Caco-2 (cell line): Measurements from ENCODE around the gene ERI3. TPM values are rescaled to one million over a fixed set of nuclear protein-coding genes. Genes with fewer than 3 reads are reported as not detected.

Source experiments
- BruUV-seq: library from RNA; stranded (reverse); fragments of 400-500 nt; replicated peaks from 2 replicates; lab custom pipeline; 2021; lab: Mats Ljungman, UMichigan
- CTCF ChIA-PET: fragments of 300-600 bp; sonication (Branson Sonifier 250); formaldehyde crosslinking; loops from one replicate; lab custom pipeline; 2022; ENCODE audit warnings: antibody characterized with exemption; lab: Charles Lee
- POLR2A ChIA-PET: fragments of 300-600 bp; sonication (Branson Sonifier 250); formaldehyde crosslinking; loops from one replicate; lab custom pipeline; 2022; ENCODE audit warnings: antibody characterized with exemption; lab: Charles Lee
- DNase-seq, 2 experiments: peaks; one replicate each; pipeline versions ENCODE4 v3.0.0 to v3.0.0-alpha.2; 2020 to 2022
- H3K27me3 ChIP-seq: replicated peaks from 2 replicates; pipeline ENCODE4 v1.6.0; 2011; ENCODE audit warnings: low read length; ENCODE audit not compliant: control insufficient read depth, insufficient read depth
- H3K36me3 ChIP-seq: 2 replicates; pipeline ENCODE4 v1.5.1; 2011; ENCODE audit warnings: low read length; ENCODE audit not compliant: control insufficient read depth, insufficient read depth
- H3K4me1 ChIP-seq: fragments of 250-450 bp; sonication (Bioruptor Pico); 2 replicates; pipeline ENCODE4 v1.5.1; 2020; ENCODE audit warnings: mild to moderate bottlenecking
- H3K4me3 ChIP-seq: 2 replicates; pipeline ENCODE4 v1.5.1; 2011; ENCODE audit warnings: low read depth, mild to moderate bottlenecking, control low read depth, low read length
- H3K9me3 ChIP-seq: fragments of 250-450 bp; sonication (Bioruptor Pico); 2 replicates; pipeline ENCODE4 v1.5.1; 2020; ENCODE audit warnings: mild to moderate bottlenecking, moderate library complexity
- H3K27ac Mint-ChIP-seq: one replicate; pipeline ENCODE4 v1.8.0; 2022; ENCODE audit warnings: mixed read lengths; ENCODE audit not compliant: unreplicated experiment
- H3K27me3 Mint-ChIP-seq: one replicate; pipeline ENCODE4 v1.8.0; 2022; ENCODE audit warnings: mixed read lengths; ENCODE audit not compliant: insufficient read depth, unreplicated experiment
- H3K36me3 Mint-ChIP-seq: one replicate; pipeline ENCODE4 v1.8.0; 2022; ENCODE audit warnings: mild to moderate bottlenecking, mixed read lengths; ENCODE audit not compliant: insufficient read depth, unreplicated experiment
- H3K4me1 Mint-ChIP-seq: one replicate; pipeline ENCODE4 v1.8.0; 2022; ENCODE audit warnings: low read depth, mixed read lengths; ENCODE audit not compliant: unreplicated experiment
- H3K4me3 Mint-ChIP-seq: one replicate; pipeline ENCODE4 v1.8.0; 2022; ENCODE audit warnings: mild to moderate bottlenecking, moderate library complexity, mixed read lengths; ENCODE audit not compliant: unreplicated experiment
- H3K9me3 Mint-ChIP-seq: one replicate; pipeline ENCODE4 v1.8.0; 2022; ENCODE audit warnings: mixed read lengths; ENCODE audit not compliant: unreplicated experiment
- CTCF ChIP-seq, 2 experiments: fragments of 200-600 bp in 1 of 2; IDR thresholded peaks; 1 replicate in 1 of 2; 2 replicates in 1 of 2; pipeline versions ENCODE4 v1.5.1 to v1.8.0; 2011 to 2022; ENCODE audit warnings: antibody characterized with exemption in 1 of 2, control low read depth in 1 of 2, inconsistent platforms in 1 of 2, low read depth in 1 of 2, low read length in 1 of 2, mild to moderate bottlenecking in 1 of 2, moderate library complexity in 1 of 2; ENCODE audit not compliant: insufficient read depth in 1 of 2, severe bottlenecking in 1 of 2, unreplicated experiment in 1 of 2
- intact Hi-C: fragments of 100-400 bp; cut with micrococcal nuclease; formaldehyde crosslinking; loops from one replicate; pipeline ENCODE4 v1.10.0; 2022; ENCODE audit not compliant: unreplicated experiment
- total RNA-seq: library from RNA; stranded (reverse); gene quantifications from 2 replicates; pipeline ENCODE4 v1.2.3, GENCODE V29; 2022

Gene ERI3
- total RNA-seq, 1 experiment from 2014 or later: 38.2 TPM

GRCh38 chr1:44296086-44296485 is 59.0 kb downstream of the ERI3 start:
- no peaks in the 10 kb centered on the region for H3K9me3 Mint-ChIP-seq
- POLR2A ChIA-PET: no interaction called here
- peaks cover 11% of the 10 kb centered on the region for H3K36me3 Mint-ChIP-seq

GRCh38 chr1:44294588-44295007 is 60.5 kb downstream of the ERI3 start:
- POLR2A ChIA-PET: interaction anchor here (0.5 to 0.8 kb wide), 2 partner anchors 42 to 75 kb away, joined by 3 read pairs; no protein-coding TSS in a partner anchor
- intact Hi-C loops: loop anchor here (1.0 kb wide), 1 partner anchor 77 kb away; no protein-coding TSS in a partner anchor
- H3K36me3 Mint-ChIP-seq: peaks cover 11% of the 10 kb centered on the region
- Histone ChIP-seq H3K4me3 (no peak overlapping the region), H3K9me3 (no peaks in the 10 kb centered on the region), H3K4me1 (no peaks in the 10 kb centered on the region), H3K27me3 (no peaks in the 10 kb centered on the region), H3K36me3 (no peaks in the 10 kb centered on the region; the same call in none of the 2 replicates)
- BruUV-seq: no TSS peak
- no peak overlapping the region for H3K4me3 Mint-ChIP-seq
- CTCF ChIA-PET: interaction anchor here (0.6 to 2.3 kb wide), 7 partner anchors 52 to 147 kb away, joined by 3 to 21 read pairs (median 4); partner anchors contain the start of gene DMAP1
- H3K27me3 Mint-ChIP-seq: no peaks in the 10 kb centered on the region
- no peaks in the 10 kb centered on the region for H3K4me1 Mint-ChIP-seq
- H3K27ac Mint-ChIP-seq: no peak overlapping the region
- no peaks in the 10 kb centered on the region for H3K9me3 Mint-ChIP-seq
- peak; percentile 39 to 76 for TF ChIP-seq CTCF (IDR thresholded peaks at IDR 0.05; ENCODE audit: insufficient read depth in 1 of 2, low read depth in 1 of 2, low read length in 1 of 2, severe bottlenecking in 1 of 2, unreplicated experiment in 1 of 2)
- peak; percentile 50 for DNase-seq

More at GRCh38 chr1:44296086-44296485, 59.0 kb downstream of the ERI3 start:
- Histone ChIP-seq H3K36me3 (no peaks in the 10 kb centered on the region; the same call in 1 of the 2 replicates), H3K4me3 (no peak overlapping the region), H3K27me3 (no peaks in the 10 kb centered on the region), H3K9me3 (no peaks in the 10 kb centered on the region), H3K4me1 (no peaks in the 10 kb centered on the region)
- TF ChIP-seq CTCF (IDR thresholded peaks at IDR 0.05; ENCODE audit: insufficient read depth in 1 of 2, low read depth in 1 of 2, low read length in 1 of 2, severe bottlenecking in 1 of 2, unreplicated experiment in 1 of 2): no peak
- Mint-ChIP-seq H3K4me1 (no peaks in the 10 kb centered on the region), H3K27me3 (no peaks in the 10 kb centered on the region), H3K4me3 (no peak overlapping the region), H3K27ac (no peak overlapping the region)
- CTCF ChIA-PET: interaction anchor here (2.3 kb wide), 1 partner anchor 78 kb away, joined by 21 read pairs; no protein-coding TSS in a partner anchor
- intact Hi-C loops: no loop called here
- BruUV-seq: no TSS peak
- DNase-seq: no peak

GRCh38 chr1:44293761-44294315 is 61.2 kb downstream of the ERI3 start:
- H3K36me3 ChIP-seq: no peaks in the 10 kb centered on the region; the same call in none of the 2 replicates
- intact Hi-C loops: loop anchor here (1.0 kb wide), 1 partner anchor 77 kb away; no protein-coding TSS in a partner anchor
- POLR2A ChIA-PET: interaction anchor here (0.8 kb wide), 1 partner anchor 75 kb away, joined by 3 read pairs; no protein-coding TSS in a partner anchor
- Mint-ChIP-seq H3K4me1 (no peaks in the 10 kb centered on the region), H3K4me3 (no peak overlapping the region), H3K36me3 (peaks cover 11% of the 10 kb centered on the region), H3K9me3 (no peaks in the 10 kb centered on the region), H3K27ac (no peak overlapping the region), H3K27me3 (no peaks in the 10 kb centered on the region)
- CTCF ChIA-PET: interaction anchor here (0.6 to 2.3 kb wide), 6 partner anchors 51 to 148 kb away, joined by 3 to 21 read pairs (median 4); no protein-coding TSS in a partner anchor
- H3K4me3 ChIP-seq: no peak overlapping the region
- TF ChIP-seq CTCF (IDR thresholded peaks at IDR 0.05; ENCODE audit: insufficient read depth in 1 of 2, low read depth in 1 of 2, low read length in 1 of 2, severe bottlenecking in 1 of 2, unreplicated experiment in 1 of 2): no peak
- no peak for DNase-seq
- H3K27me3 ChIP-seq: no peaks in the 10 kb centered on the region
- BruUV-seq: no TSS peak
- no peaks in the 10 kb centered on the region for H3K4me1 ChIP-seq
- H3K9me3 ChIP-seq: no peaks in the 10 kb centered on the region
